ENCODE measurements around the gene STAB2.

The STAB2 gene

DNA sequence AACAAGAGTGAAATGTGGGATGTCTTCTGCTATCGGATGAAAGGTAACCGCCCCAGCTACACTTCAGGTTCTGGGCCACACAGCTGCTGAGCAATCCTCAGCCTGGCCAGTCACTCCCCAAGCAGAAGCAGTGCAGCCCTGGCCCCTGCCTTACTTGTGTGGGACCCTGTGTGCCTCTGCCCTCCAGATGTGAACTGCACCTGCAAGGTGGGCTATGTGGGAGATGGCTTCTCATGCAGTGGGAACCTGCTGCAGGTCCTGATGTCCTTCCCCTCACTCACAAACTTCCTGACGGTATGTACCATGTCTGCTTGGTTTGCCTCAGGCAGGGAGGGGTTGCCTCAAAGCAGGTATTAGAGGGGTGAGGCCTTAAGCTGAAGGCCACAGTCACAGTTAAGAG lies 168.4 kb downstream of the STAB2 start:
- no peak for DNase-seq

DNA sequence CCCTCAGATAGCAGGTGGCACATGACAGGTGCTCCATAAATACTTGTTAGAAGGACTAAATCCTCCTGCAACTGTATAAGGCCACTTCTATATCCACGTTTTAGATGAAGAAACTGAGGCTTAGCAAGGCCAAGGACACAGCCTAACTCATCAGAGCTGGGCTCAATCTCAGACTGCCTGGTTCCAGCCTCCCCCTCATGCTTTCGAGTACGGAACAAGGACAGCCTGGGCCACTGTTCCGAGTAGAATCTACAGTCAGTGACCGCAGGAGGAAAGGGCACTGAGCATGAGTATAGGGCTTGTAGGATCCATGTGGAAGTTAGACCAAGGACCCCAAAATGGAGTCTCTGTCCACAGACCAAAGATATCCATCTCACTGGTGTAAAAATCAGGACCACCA lies 169.4 kb downstream of the STAB2 start:
- no peak for DNase-seq

DNA sequence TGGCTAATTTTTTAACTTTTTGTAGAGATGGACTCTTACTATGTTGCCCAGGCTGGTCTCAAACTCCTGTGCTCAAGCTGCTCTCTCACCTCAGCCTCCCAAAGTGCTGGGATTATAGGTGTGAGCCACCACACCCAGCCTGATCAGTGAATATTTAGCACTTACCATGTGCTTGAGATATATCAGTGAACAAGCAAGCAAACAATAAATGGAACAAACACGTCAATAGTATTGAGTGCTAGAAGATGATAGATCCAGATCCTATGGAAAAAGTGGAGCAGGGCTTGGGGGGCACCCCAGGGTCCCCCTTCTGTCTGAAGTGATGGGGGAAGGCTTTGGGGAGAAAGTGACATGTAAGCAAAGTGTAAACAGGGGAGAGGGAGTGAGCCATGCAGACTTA lies 170.2 kb downstream of the STAB2 start:
- no peak for DNase-seq

DNA sequence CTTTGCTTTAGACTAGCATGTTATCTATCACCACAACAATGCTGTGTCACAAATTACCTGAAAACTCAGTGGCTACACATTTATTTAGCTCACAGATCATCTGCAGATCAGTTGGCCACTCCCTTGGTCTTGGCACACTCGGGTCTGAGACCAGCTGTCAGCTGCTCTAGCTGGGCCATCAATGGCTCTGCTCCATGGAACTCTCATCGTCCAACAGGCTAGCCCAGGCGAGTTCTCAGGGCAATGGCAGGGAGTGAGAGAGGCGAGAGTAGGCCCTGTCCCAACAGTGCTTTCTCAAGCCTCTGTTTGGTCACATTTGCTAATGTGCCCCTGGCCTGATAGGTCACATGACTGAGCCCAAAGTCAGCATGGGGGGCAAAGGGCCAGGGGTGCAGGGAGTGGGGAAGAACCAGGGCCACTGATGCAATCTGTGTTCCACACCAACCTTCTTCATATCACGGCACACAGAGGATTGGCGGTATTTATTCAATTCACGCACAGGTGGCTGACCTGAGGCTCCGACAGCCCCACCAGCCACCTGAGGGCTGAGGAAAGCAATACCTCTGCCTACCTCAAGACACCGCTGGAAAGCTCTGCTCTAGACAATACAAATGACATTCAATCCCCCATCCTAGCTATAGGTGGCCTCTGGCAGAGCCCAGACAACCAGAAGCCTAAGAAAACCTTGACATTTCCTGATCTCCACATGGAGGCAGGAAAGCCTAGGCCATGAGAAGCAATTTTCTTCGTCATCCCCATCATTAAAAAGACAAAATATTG lies 171.4 kb downstream of the STAB2 start:
- no peak for DNase-seq

DNA sequence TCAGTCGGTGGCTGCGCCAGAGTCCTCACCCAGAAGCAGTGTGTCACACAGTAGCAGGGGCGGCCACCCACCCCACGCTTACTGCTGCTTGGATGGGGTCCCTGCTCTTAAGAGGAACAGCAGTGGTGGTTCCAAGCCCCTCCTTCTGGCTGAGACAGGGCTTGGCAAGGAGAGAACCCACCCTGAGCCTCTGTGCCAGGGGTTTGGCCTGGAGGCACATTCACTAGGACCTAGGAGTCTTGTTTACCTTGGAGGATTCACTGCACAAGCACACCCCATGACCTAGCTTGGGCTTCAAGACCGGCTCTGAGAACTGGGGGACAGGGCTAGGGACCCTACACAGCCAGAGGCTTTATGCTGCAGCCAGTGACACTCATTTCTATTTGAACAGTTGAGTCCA lies 175.4 kb downstream of the STAB2 start:
- DNase-seq, result no peak

DNA sequence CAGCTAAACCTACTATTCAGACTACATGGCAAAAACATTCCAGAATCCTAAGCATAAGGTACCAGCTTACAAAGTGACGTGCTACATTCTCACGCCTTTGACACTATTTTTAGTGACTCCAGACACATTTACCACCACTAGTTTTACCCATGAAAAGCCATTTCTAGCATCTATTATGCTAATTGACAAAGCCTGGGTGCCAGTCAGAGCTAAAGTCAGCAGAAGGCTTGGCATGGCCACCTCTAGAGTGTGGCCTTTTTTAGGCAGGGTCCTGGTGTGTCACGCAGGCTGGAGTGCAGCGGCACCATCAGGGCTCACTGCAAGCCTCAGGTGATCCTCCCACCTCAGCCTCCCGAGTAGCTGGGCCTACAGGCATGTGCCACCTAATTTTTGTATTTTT lies 178.2 kb downstream of the STAB2 start:
- no peak for DNase-seq

DNA sequence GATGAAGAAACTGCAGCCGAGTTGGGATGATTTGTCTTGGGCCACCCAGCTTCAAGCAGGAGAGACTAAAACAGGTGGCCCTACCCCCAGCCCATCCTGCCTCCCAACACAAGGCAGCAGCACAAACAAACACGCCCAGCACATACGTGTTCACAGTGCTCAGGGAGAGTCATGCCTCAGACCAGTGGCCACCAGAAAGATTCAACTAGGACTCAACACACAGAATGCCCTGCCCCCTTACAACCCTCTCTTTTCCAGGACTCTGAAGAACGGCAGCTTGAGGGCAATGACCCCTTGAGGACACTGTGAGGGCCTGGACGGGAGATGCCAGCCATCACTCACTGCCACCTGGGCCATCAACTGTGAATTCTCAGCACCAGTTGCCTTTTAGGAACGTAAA lies 179.0 kb downstream of the STAB2 start:
- DNase-seq, result no peak

DNA sequence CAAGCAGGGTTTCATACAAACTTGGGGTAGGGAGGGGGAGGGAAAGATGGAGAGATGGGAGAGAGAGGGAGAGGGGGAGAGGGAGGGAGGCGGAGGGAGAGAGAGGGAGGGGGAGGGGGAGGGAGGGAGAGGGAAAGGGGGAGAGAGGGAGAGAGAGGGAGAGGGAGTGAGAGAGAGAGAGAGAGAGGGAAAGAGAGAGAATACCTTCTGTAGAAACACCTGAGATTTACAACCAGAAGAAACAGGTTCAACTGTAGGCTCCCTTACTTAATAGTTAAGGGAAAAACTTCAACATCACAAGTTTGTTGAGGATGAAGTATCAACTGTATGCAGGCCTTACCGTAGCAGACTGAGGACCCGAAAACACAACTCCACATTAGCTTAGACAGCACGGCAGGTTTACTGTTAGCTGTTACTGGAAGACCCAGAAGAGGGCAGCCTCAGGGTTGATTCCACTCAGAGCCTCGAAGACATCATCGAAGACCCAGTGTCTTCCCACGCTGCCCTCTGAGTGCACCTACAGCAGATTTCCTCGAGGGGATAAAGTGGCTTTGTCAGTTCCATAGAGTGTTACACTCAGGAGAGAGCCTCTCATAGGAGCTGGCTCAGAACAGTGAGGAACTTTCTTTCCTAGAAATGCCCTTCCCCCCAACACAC lies 181.5 kb downstream of the STAB2 start:
- no peak for DNase-seq

DNA sequence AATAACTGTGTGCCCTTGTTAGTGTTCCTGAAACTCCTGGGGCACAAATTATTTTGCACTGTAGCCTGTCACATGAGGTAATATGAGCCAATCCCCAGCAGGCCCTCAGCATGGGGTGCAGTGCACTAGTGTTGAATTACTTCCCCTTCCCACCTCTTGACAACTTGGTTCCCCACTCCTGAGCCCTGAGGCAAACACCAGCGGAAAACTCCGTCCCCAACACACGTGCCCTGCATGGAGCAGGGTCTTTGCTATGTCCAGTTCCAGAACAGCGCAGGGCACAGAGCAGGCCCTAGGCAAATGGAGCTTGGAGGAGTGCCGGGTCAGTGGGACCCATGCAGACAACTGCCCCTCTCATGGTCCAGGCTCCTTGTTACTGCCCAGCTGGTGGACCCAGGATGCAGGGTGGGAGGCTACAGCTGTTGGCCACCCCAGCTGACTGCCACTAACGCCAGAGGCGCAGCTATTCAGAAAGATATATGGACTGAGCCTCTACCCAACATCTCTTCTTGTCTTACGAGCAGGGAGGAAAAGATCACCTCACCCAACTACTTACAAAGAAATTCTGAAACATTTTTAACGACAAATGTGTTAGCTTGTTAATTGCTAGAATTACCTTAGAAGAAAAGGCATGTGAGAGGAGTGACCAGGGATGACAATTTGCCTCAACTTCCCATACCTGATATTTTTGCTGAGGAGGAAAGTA lies 182.3 kb downstream of the STAB2 start:
- no peak for DNase-seq

DNA sequence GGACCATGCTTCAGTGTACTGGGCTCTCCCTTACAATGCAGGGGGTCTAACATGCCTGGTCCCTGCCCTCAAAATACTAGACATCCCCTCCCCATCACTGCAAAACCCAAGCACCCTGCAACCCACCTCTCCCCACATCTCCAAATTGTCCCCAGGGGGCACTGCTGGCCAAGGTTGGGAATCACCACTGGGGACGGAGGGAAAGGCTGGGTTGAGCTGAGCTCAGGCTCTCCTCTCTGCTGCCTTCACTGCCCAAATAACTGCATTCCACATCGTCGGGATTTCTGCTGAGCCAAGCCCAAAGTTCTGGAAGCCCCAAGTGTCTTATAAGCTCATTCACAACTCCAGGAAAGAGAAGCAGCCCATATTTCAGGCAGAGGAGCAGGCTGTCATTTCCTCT lies 184.4 kb downstream of the STAB2 start:
- DNase-seq, result peak; percentile 38

DNA sequence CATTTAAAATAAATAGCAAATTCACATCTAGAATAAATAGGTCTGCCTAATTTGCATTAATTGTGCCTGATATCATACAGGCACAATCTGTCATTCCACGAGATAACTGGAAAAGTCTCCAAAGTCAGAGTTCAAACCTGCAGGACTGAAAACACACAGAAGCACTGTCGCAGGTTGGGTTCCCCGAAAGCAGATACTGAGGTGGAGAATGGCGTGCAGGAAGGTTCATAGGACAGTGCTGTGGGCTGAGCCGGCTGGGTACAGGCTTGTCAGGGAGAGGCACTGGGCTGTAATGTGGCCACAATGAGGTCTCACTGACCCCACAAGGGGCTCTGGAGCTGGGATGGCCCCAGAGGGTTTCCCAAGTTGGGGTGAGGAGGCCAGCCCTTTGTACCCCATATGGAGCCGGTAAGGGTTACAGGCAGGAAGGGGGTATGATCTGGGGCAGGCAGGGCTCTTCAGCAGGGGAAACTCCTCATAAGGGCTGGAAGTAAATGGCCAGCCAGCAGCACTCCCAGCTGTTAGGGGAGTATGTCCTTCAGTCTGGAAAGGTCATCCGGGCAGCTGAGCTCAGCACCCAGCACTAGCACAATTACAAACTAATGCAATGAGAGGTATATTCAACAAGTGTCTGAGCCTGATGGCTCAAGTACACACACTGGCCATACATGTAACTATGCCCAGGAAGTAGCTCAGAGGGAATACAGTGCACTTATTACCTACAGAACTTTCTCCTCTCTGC lies 185.5 kb downstream of the STAB2 start:
- DNase-seq, result no peak

DNA sequence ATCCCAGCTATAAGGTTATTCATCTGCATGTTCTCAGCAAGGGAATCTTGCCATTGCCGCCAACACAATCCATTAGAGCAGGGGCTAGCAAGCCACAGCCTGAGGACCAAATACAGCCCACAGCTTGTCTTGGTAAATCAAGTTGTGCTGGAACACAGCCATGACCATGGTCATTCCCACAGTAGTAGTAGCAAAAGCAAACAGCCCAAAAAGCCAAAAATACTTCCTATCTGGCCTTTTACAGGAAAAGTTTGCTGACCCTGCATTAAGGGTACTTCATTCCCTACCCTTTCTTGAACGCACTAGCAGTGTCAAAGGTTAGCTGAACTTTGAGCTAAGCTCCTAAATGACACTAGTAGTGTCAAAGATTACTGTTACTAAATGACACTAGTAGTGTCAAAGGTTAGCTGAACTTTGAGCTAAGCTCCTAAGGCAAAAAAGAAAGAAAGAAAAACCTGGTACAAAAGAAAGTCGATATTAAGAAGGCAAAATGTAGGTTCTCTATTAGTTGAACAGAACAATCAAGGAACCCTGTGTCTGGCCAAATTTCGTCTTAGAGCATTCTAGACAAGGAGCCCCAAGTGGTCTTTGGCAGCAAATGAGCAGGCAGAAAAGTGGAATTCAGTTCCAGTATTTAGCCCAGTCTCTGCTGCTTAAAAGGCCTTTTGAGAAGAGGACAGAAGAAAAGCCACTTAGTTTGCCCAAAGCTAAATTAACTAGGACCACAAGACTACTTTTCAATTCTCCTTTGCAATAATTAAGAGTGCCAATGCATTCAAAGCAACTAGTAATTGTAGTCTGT lies 186.2 kb downstream of the STAB2 start:
- no peak for DNase-seq

DNA sequence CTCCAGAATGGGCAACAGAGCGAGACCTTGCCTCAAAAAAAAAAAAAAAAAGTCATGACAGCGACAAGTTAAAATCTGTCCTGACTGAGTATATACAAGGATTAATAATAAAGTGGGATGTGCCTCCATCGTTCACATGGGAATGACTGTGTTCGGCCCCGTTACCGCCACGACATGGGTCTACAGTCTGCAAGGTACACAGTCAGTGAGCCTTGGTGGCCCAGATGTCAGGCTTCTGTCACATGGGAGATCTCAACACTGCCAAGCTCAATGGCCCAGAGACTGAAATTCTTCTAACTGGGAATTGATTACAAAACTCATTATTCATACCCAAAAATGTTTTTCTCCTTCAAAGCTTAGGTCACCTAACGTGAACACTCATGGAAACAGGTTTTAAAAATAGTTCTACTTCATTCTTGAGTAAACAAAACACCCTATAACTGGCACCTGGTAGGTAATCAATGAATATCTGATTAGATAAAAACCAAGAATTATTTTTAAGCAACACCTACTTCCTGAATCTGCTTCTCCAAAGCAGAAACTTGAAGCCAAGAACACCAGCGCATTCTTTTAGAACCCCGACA lies 188.0 kb downstream of the STAB2 start:
- DNase-seq, result no peak

DNA sequence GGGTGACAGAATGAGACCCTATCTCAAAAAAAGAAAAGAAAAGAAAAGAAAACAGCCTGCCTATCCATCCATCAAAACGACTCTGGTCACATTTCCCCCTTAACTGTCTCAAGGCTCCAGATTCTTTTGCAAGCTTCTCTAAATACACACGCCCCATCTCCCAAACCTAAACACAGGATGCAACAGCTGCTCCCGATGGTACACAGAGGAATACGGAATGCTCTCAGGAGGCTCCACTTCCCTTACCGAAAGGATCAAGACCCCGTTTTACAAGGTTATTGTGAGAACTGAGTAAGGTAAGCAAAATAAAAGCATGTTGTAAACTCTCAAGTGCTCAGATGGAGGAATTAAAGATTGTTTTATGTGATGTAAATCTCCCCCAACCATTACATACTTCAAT lies 191.7 kb downstream of the STAB2 start:
- no peak for DNase-seq

DNA sequence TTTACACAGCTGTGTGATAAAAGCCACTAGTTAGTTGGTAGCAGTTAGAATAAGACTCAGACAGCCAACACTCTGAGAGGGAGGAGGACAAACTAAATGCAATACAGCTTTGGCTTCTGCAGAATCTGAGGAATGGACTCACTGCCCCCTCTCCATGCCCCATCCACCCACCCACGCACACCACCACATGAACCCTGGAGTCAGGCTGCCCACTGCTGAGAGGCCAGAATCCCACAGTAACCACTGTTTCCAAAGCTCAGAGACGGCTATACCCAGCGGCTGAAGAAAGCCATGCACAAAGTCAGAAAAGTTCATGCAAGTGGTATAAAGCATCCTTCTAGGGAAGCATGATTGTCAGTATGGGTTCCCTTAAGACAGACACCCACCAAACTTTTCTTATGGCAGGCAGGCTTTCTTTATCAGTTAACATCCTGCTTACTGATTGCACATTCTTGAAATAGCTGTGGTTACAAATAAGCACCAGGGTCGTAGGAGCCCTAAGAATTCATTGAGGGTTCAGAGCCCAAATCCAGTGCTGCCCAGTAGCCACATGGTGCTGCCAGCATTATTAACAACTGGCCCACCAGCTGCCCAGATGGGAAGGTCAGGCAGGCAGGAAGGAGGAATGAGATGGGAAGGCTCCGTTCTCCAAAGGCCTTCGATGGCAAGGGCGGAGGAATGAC lies 192.5 kb downstream of the STAB2 start:
- no peak for DNase-seq

DNA sequence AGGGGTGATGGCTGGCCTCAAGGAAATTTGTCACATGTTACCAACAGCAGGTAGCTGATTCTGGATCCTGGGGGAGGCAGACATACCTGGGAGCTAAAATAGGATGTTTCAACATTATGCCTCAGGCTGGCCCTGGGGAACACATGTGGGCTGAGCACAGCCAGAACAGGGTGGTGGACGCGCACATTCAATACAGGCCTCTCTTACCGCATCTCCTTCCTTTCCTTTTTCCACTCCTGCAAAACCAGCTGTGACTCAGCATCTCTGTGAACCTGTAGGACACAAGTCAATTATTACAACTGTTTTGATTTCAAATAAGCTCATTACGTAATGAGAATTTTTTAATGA lies 193.0 kb downstream of the STAB2 start:
- no peak for DNase-seq

DNA sequence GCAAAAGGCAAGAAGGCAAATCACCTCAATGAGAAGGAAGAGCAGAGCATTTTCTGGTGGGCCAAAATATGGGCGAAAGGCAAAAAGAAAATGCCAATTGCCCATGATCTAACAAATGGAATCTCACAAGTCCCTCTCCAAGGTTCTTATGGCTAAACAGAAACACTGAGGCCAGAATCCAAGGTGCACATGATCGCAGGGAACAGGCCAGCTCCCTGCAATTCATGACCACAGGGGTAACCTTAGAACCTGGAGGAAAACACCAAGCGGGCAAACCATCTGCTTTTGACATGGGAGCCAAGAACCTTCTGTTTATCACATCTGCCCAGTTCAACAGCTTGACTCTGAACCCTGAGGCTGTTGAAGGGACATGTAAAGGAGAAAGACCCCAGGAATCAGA lies 193.9 kb downstream of the STAB2 start:
- no peak for DNase-seq

DNA sequence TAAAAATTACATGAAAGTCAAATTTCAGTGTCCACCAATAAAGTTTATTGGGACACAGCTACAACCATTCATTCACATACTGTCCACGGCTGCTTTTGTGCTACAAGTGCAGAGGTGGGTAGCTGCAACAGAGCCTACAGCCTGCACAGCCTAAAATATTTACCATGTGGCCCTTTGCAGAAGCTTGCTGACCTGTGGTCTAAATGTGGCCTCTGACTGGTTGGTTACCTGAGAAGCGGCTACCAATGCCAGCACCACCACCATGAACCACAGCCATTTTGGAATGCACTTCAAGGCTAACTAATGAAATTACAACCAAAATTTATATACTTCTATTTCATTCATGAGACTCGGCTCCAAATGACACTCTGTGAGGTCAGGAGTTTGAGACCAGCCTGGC lies 195.3 kb downstream of the STAB2 start:
- no peak for DNase-seq

DNA sequence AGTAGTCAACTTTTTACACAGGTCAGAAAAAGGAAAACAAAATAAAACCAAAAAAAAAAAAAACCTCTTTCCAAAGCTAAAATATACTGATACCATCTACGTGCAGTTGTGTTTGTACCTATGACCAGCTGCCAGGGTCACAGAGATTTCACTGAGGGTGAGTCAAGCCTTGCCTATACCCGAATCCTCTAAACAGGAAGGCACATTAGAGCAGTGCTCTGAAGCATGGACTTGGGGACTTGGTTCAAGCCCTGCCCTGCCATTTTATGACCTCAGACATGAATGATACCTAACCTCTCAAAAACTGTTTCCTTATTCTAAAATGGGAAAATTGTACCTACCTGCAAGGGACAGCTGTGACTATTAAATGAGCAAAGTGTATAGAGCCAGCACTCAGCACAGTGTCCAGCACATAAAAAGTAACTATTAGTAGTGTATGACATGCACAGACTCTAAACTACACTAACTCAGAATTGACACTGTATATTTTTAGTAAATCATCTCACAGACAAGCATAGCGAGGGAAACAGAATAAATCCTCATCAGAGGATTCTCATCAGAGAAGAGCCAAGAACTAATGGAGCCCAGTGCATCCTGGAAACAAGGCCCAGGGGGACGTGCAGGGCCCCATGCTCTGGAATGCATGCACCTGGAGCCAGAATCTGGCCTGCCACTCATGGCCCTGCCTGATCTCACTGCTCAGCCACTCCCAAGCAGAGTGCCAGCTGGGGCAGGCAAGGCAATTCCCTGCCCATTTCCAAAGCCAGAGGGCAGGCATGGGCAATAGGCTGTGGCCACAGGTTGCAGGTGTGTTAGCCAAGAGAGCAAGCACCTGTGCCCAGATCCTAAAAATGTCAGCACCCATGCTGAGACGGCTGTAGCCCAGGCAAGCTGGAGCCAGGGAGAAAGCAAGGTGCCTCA lies 196.9 kb downstream of the STAB2 start:
- DNase-seq, result no peak

DNA sequence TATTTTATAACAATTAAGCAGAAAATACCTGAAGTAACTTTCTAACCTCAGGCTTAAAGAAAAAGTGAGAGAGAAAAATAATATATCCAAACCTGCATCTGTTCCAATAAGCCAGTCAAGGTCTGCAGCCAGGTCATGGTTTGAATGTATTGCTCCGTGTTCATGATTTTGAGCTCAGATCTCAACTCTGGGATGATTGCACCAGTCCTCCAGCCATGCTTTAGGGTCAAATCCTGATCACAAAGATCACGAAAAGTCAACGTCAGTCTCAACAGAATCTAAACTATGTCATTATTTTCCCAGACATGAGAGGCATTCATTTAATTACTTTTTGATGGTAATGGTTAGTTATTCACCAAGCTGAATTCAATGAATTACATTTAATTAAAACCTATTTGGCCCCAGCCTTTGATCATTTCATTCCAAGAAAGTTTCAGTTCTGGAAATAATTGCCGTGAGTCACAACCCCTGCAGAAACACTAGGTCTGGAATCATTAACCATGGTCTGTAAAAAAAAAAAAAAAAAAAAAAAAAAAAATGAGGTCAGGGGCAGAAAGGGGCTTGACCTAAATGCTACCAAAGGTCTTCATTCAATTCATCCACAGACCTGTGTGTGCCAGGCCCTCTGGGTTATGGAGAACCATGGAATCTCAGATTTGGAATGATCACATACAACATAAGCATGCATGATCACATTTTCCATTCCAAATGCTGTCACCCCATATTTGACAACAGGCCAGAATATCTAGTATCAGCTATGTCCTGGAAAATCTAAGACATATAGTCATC lies 198.4 kb downstream of the STAB2 start:
- DNase-seq, result no peak
